A549 (cell line): ENCODE results near the gene SUPT4H1. TPM values are rescaled to one million over a fixed set of nuclear protein-coding genes. Genes with fewer than 3 reads are reported as not detected.

Experiments used
- ATAC-seq, 2 experiments: fragments of 200-7000 bp in 1 of 2; fragments of >200 bp in 1 of 2; cut with Nextera tagmentation in 1 of 2; cut with Tn5 transposase in 1 of 2; 3 replicates each; pipeline versions ENCODE4 v1.8.0 to v1.9.1; 2018 to 2020; ENCODE audit warnings: mild to moderate bottlenecking in 1 of 2, moderate library complexity in 1 of 2
- CTCF ChIA-PET: fragments of 300-600 bp; sonication (Branson Sonifier 250); formaldehyde crosslinking; extraction: SDS; loops from one replicate; lab custom pipeline; 2021; ENCODE audit warnings: antibody characterized with exemption, inconsistent platforms; lab: Yijun Ruan, JAX
- POLR2A ChIA-PET: fragments of 350-600 bp; formaldehyde crosslinking; extraction: SDS; loops from one replicate; lab custom pipeline; 2021; ENCODE audit warnings: antibody characterized with exemption, inconsistent platforms; lab: Yijun Ruan, JAX
- DNase-seq, 2 experiments: peaks; one replicate each; pipeline versions ENCODE4 v3.0.0 to v3.0.0-alpha.2; 2011 to 2016; ENCODE audit warnings: low read depth in 1 of 2, low spot score in 1 of 2
- FAIRE-seq: peaks from 2 replicates; lab custom pipeline; 2011; peaks lifted over from hg19 to GRCh38; lab: Jason Lieb, UNC
- H3K27ac ChIP-seq, 2 experiments: fragments of >200 bp; sonication (Bioruptor Twin); formaldehyde crosslinking; 3 replicates each; pipeline ENCODE4 v1.5.1; 2016 to 2017
- H3K4me1 ChIP-seq: fragments of >200 bp; sonication (Bioruptor Twin); formaldehyde crosslinking; 3 replicates; pipeline ENCODE4 v1.6.1; 2016
- H3K4me2 ChIP-seq: fragments of >200 bp; sonication (Bioruptor Twin); formaldehyde crosslinking; 3 replicates; pipeline ENCODE4 v1.6.1; 2016
- H3K4me3 ChIP-seq: fragments of >200 bp; sonication (Bioruptor Twin); formaldehyde crosslinking; 3 replicates; pipeline ENCODE4 v1.5.1; 2016
- H3K9me3 ChIP-seq: fragments of >200 bp; sonication (Bioruptor Twin); formaldehyde crosslinking; 3 replicates; pipeline ENCODE4 v1.6.1; 2016
- BHLHE40 ChIP-seq: IDR thresholded peaks from 2 replicates; pipeline ENCODE4 v1.6.1; 2012; ENCODE audit warnings: low read depth, low read length, inconsistent platforms
- CBX8 ChIP-seq: fragments of 200-600 bp; sonication (generic); IDR thresholded peaks from 2 replicates; pipeline ENCODE4 v1.6.1; 2016
- CEBPB ChIP-seq, 2 experiments: fragments of >200 bp in 1 of 2; sonication (Bioruptor Twin) in 1 of 2; formaldehyde crosslinking in 1 of 2; IDR thresholded peaks; 2 replicates each; pipeline ENCODE4 v1.6.1; 2012 to 2016
- CHD2 ChIP-seq: fragments of 150-350 bp; IDR thresholded peaks from 2 replicates; pipeline ENCODE4 v1.6.1; 2014; ENCODE audit warnings: low read length; ENCODE audit not compliant: partially characterized antibody
- CTCF ChIP-seq: fragments of >200 bp; sonication (Bioruptor Twin); formaldehyde crosslinking; IDR thresholded peaks from 3 replicates; pipeline ENCODE4 v1.5.1; 2016
- E2F6 ChIP-seq: IDR thresholded peaks from 2 replicates; pipeline ENCODE4 v1.6.1; 2012; ENCODE audit warnings: low read depth, borderline replicate concordance
- EHF ChIP-seq: fragments of 250-450 bp; sonication (Bioruptor Pico); IDR thresholded peaks from 2 replicates; pipeline ENCODE4 v1.5.0; 2020; ENCODE audit warnings: mild to moderate bottlenecking
- EHMT2 ChIP-seq: fragments of 200-600 bp; sonication (generic); IDR thresholded peaks from 2 replicates; pipeline ENCODE4 v1.6.1; 2016; ENCODE audit warnings: antibody characterized with exemption, low read depth, mild to moderate bottlenecking, moderate library complexity
- HES2 ChIP-seq: fragments of >200 bp; sonication (Bioruptor Twin); formaldehyde crosslinking; IDR thresholded peaks from 2 replicates; pipeline ENCODE4 v1.6.1; 2016
- HEYL ChIP-seq: fragments of 250-450 bp; sonication (Bioruptor Pico); IDR thresholded peaks from 2 replicates; pipeline ENCODE4 v1.8.0; 2021; ENCODE audit warnings: mild to moderate bottlenecking, moderate library complexity
- HOXB13 ChIP-seq: fragments of 250-450 bp; sonication (Bioruptor Pico); IDR thresholded peaks from 2 replicates; pipeline ENCODE4 v1.5.0; 2020; ENCODE audit warnings: low read depth, mild to moderate bottlenecking, moderate library complexity
- JUNB ChIP-seq: fragments of >200 bp; sonication (Bioruptor Twin); formaldehyde crosslinking; IDR thresholded peaks from 2 replicates; pipeline ENCODE4 v1.6.1; 2016
- MAX ChIP-seq: IDR thresholded peaks from 2 replicates; pipeline ENCODE4 v1.6.1; 2012
- MAZ ChIP-seq: fragments of 150-350 bp; IDR thresholded peaks from 2 replicates; pipeline ENCODE4 v1.6.1; 2014; ENCODE audit warnings: antibody characterized with exemption, low read depth, low read length, borderline replicate concordance
- MYC ChIP-seq: IDR thresholded peaks from 2 replicates; pipeline ENCODE4 v1.6.1; 2012; ENCODE audit warnings: mild to moderate bottlenecking, inconsistent platforms, low read length, improper control_type of control experiment, borderline replicate concordance
- NPAS2 ChIP-seq: fragments of 250-450 bp; sonication (Bioruptor Pico); IDR thresholded peaks from 2 replicates; pipeline ENCODE4 v1.8.0; 2022; ENCODE audit warnings: mild to moderate bottlenecking, moderate library complexity, borderline replicate concordance
- POLR2AphosphoS2 ChIP-seq: conservative IDR thresholded peaks from 2 replicates; pipeline ENCODE4 v1.6.1; 2012; ENCODE audit warnings: low read length, improper control_type of control experiment, inconsistent platforms
- RCOR1 ChIP-seq: fragments of 150-350 bp; IDR thresholded peaks from 2 replicates; pipeline ENCODE4 v1.6.1; 2014; ENCODE audit warnings: antibody characterized with exemption, low read length, low read depth
- RFX5 ChIP-seq: fragments of 450-650 bp; IDR thresholded peaks from 2 replicates; pipeline ENCODE4 v1.7.1; 2014; ENCODE audit warnings: antibody characterized with exemption, mild to moderate bottlenecking, moderate library complexity
- RNF2 ChIP-seq: fragments of 200-600 bp; sonication (generic); IDR thresholded peaks from 2 replicates; pipeline ENCODE4 v1.6.1; 2016; ENCODE audit warnings: low read depth, mild to moderate bottlenecking, antibody characterized with exemption, moderate library complexity, borderline replicate concordance
- TFCP2L1 ChIP-seq: fragments of 250-450 bp; sonication (Bioruptor Pico); IDR thresholded peaks from 2 replicates; pipeline ENCODE4 v1.5.0; 2021; ENCODE audit warnings: mild to moderate bottlenecking
- ZFP36 ChIP-seq: fragments of 450-650 bp; IDR thresholded peaks from 2 replicates; pipeline ENCODE4 v1.6.1; 2014; ENCODE audit warnings: borderline replicate concordance; ENCODE audit not compliant: partially characterized antibody
- ZNF302 ChIP-seq: fragments of 250-450 bp; sonication (Bioruptor Pico); IDR thresholded peaks from 2 replicates; pipeline ENCODE4 v1.9.0; 2021; ENCODE audit warnings: inconsistent platforms, mild to moderate bottlenecking, moderate library complexity
- WGBS: methylation state at CpG from one replicate; pipeline ENCODE4 v1.1.6; 2017; ENCODE audit errors: missing lambda C conversion rate; 5-methylcytosine and 5-hydroxymethylcytosine counted together
- polyA plus RNA-seq, 4 experiments: library from polyadenylated mRNA; depleted of rRNA in 3 of 4; stranded (reverse); fragments of >200 nt; fragmentation: RNase III in 1 of 4; extraction: RNeasy Plus Mini Kit Qiagen cat#74134 plus additional on column Dnase treatment in 1 of 4; gene quantifications; 2 replicates in 3 of 4; 3 replicates in 1 of 4; pipeline ENCODE4 v1.2.3, GENCODE V29; 2011 to 2017

SUPT4H1 gene
- polyA plus RNA-seq, 2 of the 4 experiments (the other 2 are of a cell fraction): 123 to 241 TPM

- ChIA-PET CTCF (interaction anchor here (0.9 to 19.5 kb wide), 7 partner anchors 17 to 145 kb away, joined by 3 to 232 read pairs (median 4); partner anchors contain the start of gene RNF43), POLR2A (no interaction called here)
- 62% methylated on average over 9 of the region's 9 CpGs for WGBS
- no peak for DNase-seq
- no peaks in the 10 kb centered on the region for H3K9me3 ChIP-seq
- no peak overlapping the region for H3K4me2 ChIP-seq
- TF ChIP-seq EHMT2: no peak
- TF ChIP-seq JUNB: no peak
- no peak for TF ChIP-seq HOXB13 (CRISPR knock-in tag)
- no peak for TF ChIP-seq CEBPB (IDR thresholded peaks at IDR 0.05)
- no peak for TF ChIP-seq POLR2AphosphoS2
- TF ChIP-seq TFCP2L1 (CRISPR knock-in tag): no peak
- TF ChIP-seq ZFP36: no peak
- no peak for TF ChIP-seq CTCF
- no peak for TF ChIP-seq RNF2
- FAIRE-seq: no peak
- ATAC-seq: no peak
- no peak overlapping the region for H3K4me3 ChIP-seq
- H3K4me1 ChIP-seq: peaks cover 9% of the 10 kb centered on the region
- no peak overlapping the region for H3K27ac ChIP-seq
These were observed 31.3 kb downstream of the SUPT4H1 start for GRCh38 chr17:58320570-58321323.

GRCh38 chr17:58320163-58320558 is 31.8 kb downstream of the SUPT4H1 start:
- no peak for DNase-seq
- no peak overlapping the region for H3K4me3 ChIP-seq
- no peaks in the 10 kb centered on the region for H3K9me3 ChIP-seq
- POLR2A ChIA-PET: no interaction called here
- CTCF ChIA-PET: interaction anchor here (1.1 to 19.5 kb wide), 5 partner anchors 16 to 145 kb away, joined by 3 to 232 read pairs (median 34); partner anchors contain the start of gene RNF43
- peaks cover 6% of the 10 kb centered on the region; the same call in 2 of the 3 replicates for H3K4me1 ChIP-seq
- 87% methylated on average over 7 of the region's 7 CpGs for WGBS
- no peak overlapping the region for H3K4me2 ChIP-seq
- ATAC-seq: no peak
- no peak overlapping the region for H3K27ac ChIP-seq
- TF ChIP-seq EHF (CRISPR knock-in tag) (no peak), BHLHE40 (no peak), MAX (no peak), E2F6 (no peak), ZNF302 (CRISPR knock-in tag) (no peak), RCOR1 (no peak), MYC (no peak), NPAS2 (no peak), MAZ (no peak), HEYL (CRISPR knock-in tag) (no peak), CHD2 (no peak), RNF2 (no peak), RFX5 (no peak), CBX8 (no peak), HES2 (no peak)
- no peak for FAIRE-seq
